Measurements from ENCODE around the gene HSPA4. TPM values are rescaled to one million over a fixed set of nuclear protein-coding genes. Genes with fewer than 3 reads are reported as not detected.

The HSPA4 gene
- total and polyA plus RNA-seq, 2 donors (not counting 1 experiment from before 2014, with no cell fraction given): 18.1 to 95.0 TPM

- H3K36me3 ChIP-seq (replicated peaks in 1 of 2; ENCODE audit: control extremely low read depth in 1 of 2, control insufficient read depth in 1 of 2, extremely low read depth in 1 of 2, insufficient read depth in 2 of 2, low read length in 1 of 2): no peaks in the 10 kb centered on the region
- H3K4me2 ChIP-seq (replicated peaks; ENCODE audit: low read depth, low read length, poor library complexity, severe bottlenecking): no peak overlapping the region
- Mint-ChIP-seq H3K27ac (no peak overlapping the region), H3K27me3 (peaks cover 30% of the 10 kb centered on the region), H3K4me1 (no peaks in the 10 kb centered on the region), H3K9me3 (ENCODE audit: insufficient read depth) (peaks cover 8% of the 10 kb centered on the region), H3K4me3 (no peak overlapping the region)
- DNase-seq (no peak), ATAC-seq (ENCODE audit: low read depth) (no peak)
- H3K79me2 ChIP-seq (ENCODE audit: control insufficient read depth, insufficient read depth, low read length): no peaks in the 10 kb centered on the region
- H2AFZ ChIP-seq (ENCODE audit: insufficient read depth, low read depth, low read length, poor library complexity, severe bottlenecking): no peak overlapping the region
- no peak overlapping the region for H3K9ac ChIP-seq (ENCODE audit: low read length)
- no peaks in the 10 kb centered on the region for H4K20me1 ChIP-seq (ENCODE audit: control insufficient read depth, insufficient read depth, low read length, poor library complexity, severe bottlenecking)
- WGBS (ENCODE audit: insufficient coverage): 87% methylated on average over 3 of the region's 4 CpGs
- peaks cover 0 to 9% (median 5%) of the 10 kb centered on the region in 3 donors for H3K9me3 ChIP-seq (ENCODE audit: control extremely low read depth in 1 of 3, control insufficient read depth in 2 of 3, insufficient read depth in 1 of 3, low read length in 2 of 3)
- no peak overlapping the region for H3K4me3 ChIP-seq (ENCODE audit: control extremely low read depth in 1 of 5, extremely low read depth in 1 of 5, insufficient read depth in 1 of 5, low read depth in 2 of 5, low read length in 4 of 5)
- POLR2A ChIA-PET: no interaction called here
- intact Hi-C loops (cut with micrococcal nuclease): no loop called here
- no peaks in the 10 kb centered on the region for H3K4me1 ChIP-seq (ENCODE audit: control insufficient read depth in 2 of 2, insufficient read depth in 2 of 2, low read length in 2 of 2)
- no peak overlapping the region for H3K27ac ChIP-seq (ENCODE audit: low read length in 2 of 2)
- CTCF ChIA-PET: no interaction called here
- no peak for TF ChIP-seq EZH2 (IDR thresholded peaks at IDR 0.05; ENCODE audit: borderline replicate concordance, insufficient read depth, low read depth, low read length, poor library complexity, severe bottlenecking)
- no peak for TF ChIP-seq CTCF (IDR thresholded peaks at IDR 0.05)
- peaks cover 0 to 10% (median 0%) of the 10 kb centered on the region in 4 experiments for H3K27me3 ChIP-seq (replicated peaks in 1 of 4; ENCODE audit: control extremely low read depth in 1 of 4, control insufficient read depth in 3 of 4, insufficient read depth in 4 of 4, low read length in 3 of 4)
Observed at GRCh38 chr5:133144245-133144981, 92.6 kb downstream of the HSPA4 start.

- Mint-ChIP-seq H3K27ac (no peak overlapping the region), H3K4me1 (no peaks in the 10 kb centered on the region), H3K9me3 (ENCODE audit: insufficient read depth) (peaks cover 8% of the 10 kb centered on the region), H3K4me3 (no peak overlapping the region), H3K27me3 (peaks cover 22% of the 10 kb centered on the region)
- peaks cover 0 to 6% (median 0%) of the 10 kb centered on the region in 4 experiments for H3K27me3 ChIP-seq (replicated peaks in 1 of 4; ENCODE audit: control extremely low read depth in 1 of 4, control insufficient read depth in 3 of 4, insufficient read depth in 4 of 4, low read length in 3 of 4)
- no peak overlapping the region for H3K4me2 ChIP-seq (replicated peaks; ENCODE audit: low read depth, low read length, poor library complexity, severe bottlenecking)
- ChIA-PET CTCF (no interaction called here), POLR2A (no interaction called here)
- H4K20me1 ChIP-seq (ENCODE audit: control insufficient read depth, insufficient read depth, low read length, poor library complexity, severe bottlenecking): no peaks in the 10 kb centered on the region
- H3K27ac ChIP-seq (ENCODE audit: low read length in 2 of 2): no peak overlapping the region
- H3K79me2 ChIP-seq (ENCODE audit: control insufficient read depth, insufficient read depth, low read length): no peaks in the 10 kb centered on the region
- 83% methylated on average over 9 of the region's 11 CpGs for WGBS (ENCODE audit: insufficient coverage)
- H3K4me3 ChIP-seq (ENCODE audit: control extremely low read depth in 1 of 5, extremely low read depth in 1 of 5, insufficient read depth in 1 of 5, low read depth in 2 of 5, low read length in 4 of 5): no peak overlapping the region
- H3K9me3 ChIP-seq (ENCODE audit: control extremely low read depth in 1 of 3, control insufficient read depth in 2 of 3, insufficient read depth in 1 of 3, low read length in 2 of 3): peaks cover 0 to 9% (median 5%) of the 10 kb centered on the region in 3 donors
- TF ChIP-seq EZH2 (IDR thresholded peaks at IDR 0.05; ENCODE audit: borderline replicate concordance, insufficient read depth, low read depth, low read length, poor library complexity, severe bottlenecking): no peak
- no peak for TF ChIP-seq CTCF (IDR thresholded peaks at IDR 0.05)
- no peaks in the 10 kb centered on the region for H3K4me1 ChIP-seq (ENCODE audit: control insufficient read depth in 2 of 2, insufficient read depth in 2 of 2, low read length in 2 of 2)
- DNase-seq: no peak
- H3K36me3 ChIP-seq (replicated peaks in 1 of 2; ENCODE audit: control extremely low read depth in 1 of 2, control insufficient read depth in 1 of 2, extremely low read depth in 1 of 2, insufficient read depth in 2 of 2, low read length in 1 of 2): no peaks in the 10 kb centered on the region
- H3K9ac ChIP-seq (ENCODE audit: low read length): no peak overlapping the region
- ATAC-seq (ENCODE audit: low read depth): no peak
- H2AFZ ChIP-seq (ENCODE audit: insufficient read depth, low read depth, low read length, poor library complexity, severe bottlenecking): no peak overlapping the region
- intact Hi-C loops (cut with micrococcal nuclease): no loop called here
Observed at GRCh38 chr5:133145436-133146170, 93.8 kb downstream of the HSPA4 start.

Data from B cell (primary cell).